ENCODE data around the gene PACSIN3. TPM values are rescaled to one million over a fixed set of nuclear protein-coding genes. Genes with fewer than 3 reads are reported as not detected.

The PACSIN3 gene
- total RNA-seq, 1 experiment from 2014 or later, result 113 TPM

GRCh38 chr11:47161134-47161854, 24.9 kb downstream of the PACSIN3 start:
- TF ChIP-seq EZH2 (IDR thresholded peaks at IDR 0.05; ENCODE audit: low read depth), result no peak
- TF ChIP-seq, protein P1, sequence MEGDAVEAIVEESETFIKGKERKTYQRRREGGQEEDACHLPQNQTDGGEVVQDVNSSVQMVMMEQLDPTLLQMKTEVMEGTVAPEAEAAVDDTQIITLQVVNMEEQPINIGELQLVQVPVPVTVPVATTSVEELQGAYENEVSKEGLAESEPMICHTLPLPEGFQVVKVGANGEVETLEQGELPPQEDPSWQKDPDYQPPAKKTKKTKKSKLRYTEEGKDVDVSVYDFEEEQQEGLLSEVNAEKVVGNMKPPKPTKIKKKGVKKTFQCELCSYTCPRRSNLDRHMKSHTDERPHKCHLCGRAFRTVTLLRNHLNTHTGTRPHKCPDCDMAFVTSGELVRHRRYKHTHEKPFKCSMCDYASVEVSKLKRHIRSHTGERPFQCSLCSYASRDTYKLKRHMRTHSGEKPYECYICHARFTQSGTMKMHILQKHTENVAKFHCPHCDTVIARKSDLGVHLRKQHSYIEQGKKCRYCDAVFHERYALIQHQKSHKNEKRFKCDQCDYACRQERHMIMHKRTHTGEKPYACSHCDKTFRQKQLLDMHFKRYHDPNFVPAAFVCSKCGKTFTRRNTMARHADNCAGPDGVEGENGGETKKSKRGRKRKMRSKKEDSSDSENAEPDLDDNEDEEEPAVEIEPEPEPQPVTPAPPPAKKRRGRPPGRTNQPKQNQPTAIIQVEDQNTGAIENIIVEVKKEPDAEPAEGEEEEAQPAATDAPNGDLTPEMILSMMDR (conservative IDR thresholded peaks at IDR 0.05), result peak; percentile 75
- peaks cover 9% of the 10 kb centered on the region for H3K36me3 ChIP-seq (ENCODE audit: low read depth)
- H3K4me3 ChIP-seq, result no peak overlapping the region
- H3F3A ChIP-seq (ENCODE audit: insufficient read depth, low read depth), result peaks cover 24% of the 10 kb centered on the region; the same call in 1 of the 2 replicates
- H3K27me3 ChIP-seq (ENCODE audit: insufficient read depth, low read depth), result no peaks in the 10 kb centered on the region
- H4K20me1 ChIP-seq (ENCODE audit: insufficient read depth), result peaks cover 8% of the 10 kb centered on the region
- H3K4me1 ChIP-seq (replicated peaks; ENCODE audit: insufficient read depth), result no peaks in the 10 kb centered on the region
- DNase-seq, result peak; percentile 51 to 64
- no peak overlapping the region for H3K27ac ChIP-seq
- no peak overlapping the region for H2AFZ ChIP-seq
- ChIA-PET CTCF (interaction anchor here (0.6 to 1.3 kb wide), 4 partner anchors 67 to 410 kb away, joined by 3 to 15 read pairs (median 4); no protein-coding TSS in a partner anchor), POLR2A (ENCODE audit: unreplicated experiment) (interaction anchor here (0.6 kb wide), 2 partner anchors 18 to 98 kb away, joined by 3 to 6 read pairs; no protein-coding TSS in a partner anchor)
- H3K4me2 ChIP-seq, result no peak overlapping the region
- no peaks in the 10 kb centered on the region for H3K79me2 ChIP-seq (ENCODE audit: low read depth)
- H3K9me2 ChIP-seq (ENCODE audit: insufficient read depth), result no peaks in the 10 kb centered on the region
- intact Hi-C loops (cut with micrococcal nuclease; ENCODE audit: unreplicated experiment), result loop anchor here (1.0 kb wide), 2 partner anchors 194 to 272 kb away; no protein-coding TSS in a partner anchor
- H3K9me3 ChIP-seq (ENCODE audit: insufficient read depth, low read depth), result no peaks in the 10 kb centered on the region
- BruUV-seq (replicated peaks), result TSS peak; percentile 19

- Histone ChIP-seq H4K20me1 (ENCODE audit: insufficient read depth) (peaks cover 8% of the 10 kb centered on the region), H3K9me3 (ENCODE audit: insufficient read depth, low read depth) (no peaks in the 10 kb centered on the region), H2AFZ (no peak overlapping the region), H3F3A (ENCODE audit: insufficient read depth, low read depth) (peaks cover 24% of the 10 kb centered on the region; the same call in 1 of the 2 replicates), H3K36me3 (ENCODE audit: low read depth) (peaks cover 3% of the 10 kb centered on the region), H3K4me3 (no peak overlapping the region), H3K4me1 (replicated peaks; ENCODE audit: insufficient read depth) (no peaks in the 10 kb centered on the region), H3K27me3 (ENCODE audit: insufficient read depth, low read depth) (no peaks in the 10 kb centered on the region), H3K9me2 (ENCODE audit: insufficient read depth) (no peaks in the 10 kb centered on the region), H3K27ac (no peak overlapping the region), H3K79me2 (ENCODE audit: low read depth) (no peaks in the 10 kb centered on the region), H3K4me2 (no peak overlapping the region)
- CTCF ChIA-PET, result interaction anchor here (0.6 to 1.3 kb wide), 4 partner anchors 68 to 410 kb away, joined by 3 to 15 read pairs (median 4); no protein-coding TSS in a partner anchor
- TF ChIP-seq EZH2 (IDR thresholded peaks at IDR 0.05; ENCODE audit: low read depth), result no peak
- TF ChIP-seq, protein P1 (conservative IDR thresholded peaks at IDR 0.05), result no peak
- BruUV-seq (replicated peaks), result no TSS peak
- intact Hi-C loops (cut with micrococcal nuclease; ENCODE audit: unreplicated experiment), result loop anchor here (1.0 kb wide), 2 partner anchors 195 to 271 kb away; no protein-coding TSS in a partner anchor
- DNase-seq, result peak in 1 of 2 experiments; percentile 22
- POLR2A ChIA-PET (ENCODE audit: unreplicated experiment), result interaction anchor here (0.6 kb wide), 2 partner anchors 17 to 99 kb away, joined by 3 to 6 read pairs; no protein-coding TSS in a partner anchor
These were observed 25.5 kb downstream of the PACSIN3 start for GRCh38 chr11:47160753-47161133.

- Histone ChIP-seq H3K36me3 (ENCODE audit: low read depth) (no peaks in the 10 kb centered on the region), H4K20me1 (ENCODE audit: insufficient read depth) (peaks cover 8% of the 10 kb centered on the region), H3F3A (ENCODE audit: insufficient read depth, low read depth) (peaks cover 23% of the 10 kb centered on the region; the same call in 1 of the 2 replicates), H3K4me3 (no peak overlapping the region), H3K27me3 (ENCODE audit: insufficient read depth, low read depth) (no peaks in the 10 kb centered on the region), H3K79me2 (ENCODE audit: low read depth) (no peaks in the 10 kb centered on the region), H3K27ac (no peak overlapping the region), H3K9me3 (ENCODE audit: insufficient read depth, low read depth) (no peaks in the 10 kb centered on the region), H3K4me2 (no peak overlapping the region), H2AFZ (no peak overlapping the region), H3K9me2 (ENCODE audit: insufficient read depth) (no peaks in the 10 kb centered on the region), H3K4me1 (replicated peaks; ENCODE audit: insufficient read depth) (no peaks in the 10 kb centered on the region)
- intact Hi-C loops (cut with micrococcal nuclease; ENCODE audit: unreplicated experiment), result no loop called here
- POLR2A ChIA-PET (ENCODE audit: unreplicated experiment), result interaction anchor here (0.6 kb wide), 2 partner anchors 211 to 914 kb away, joined by 3 to 7 read pairs; no protein-coding TSS in a partner anchor
- CTCF ChIA-PET, result interaction anchor here (0.6 kb wide), 1 partner anchor 148 kb away, joined by 3 read pairs; no protein-coding TSS in a partner anchor
- no peak for DNase-seq
- BruUV-seq (replicated peaks), result no TSS peak
- TF ChIP-seq, protein P1 (conservative IDR thresholded peaks at IDR 0.05), result no peak
- TF ChIP-seq EZH2 (IDR thresholded peaks at IDR 0.05; ENCODE audit: low read depth), result no peak
These were observed 28.0 kb downstream of the PACSIN3 start for GRCh38 chr11:47158242-47158641.
